Posterior cingulate gyrus (tissue), 11 donors: ENCODE measurements around the gene SPDYC.
A peak's percentile ranks its signal among the peaks of the same experiment; 100 is the strongest.

Experiments
- DNase-seq, 10 donors: peaks; one replicate each; pipeline versions ENCODE4 v3.0.0 to v3.0.0-alpha.2; 2020 to 2021; ENCODE audit warnings: mixed read lengths in 3 of 10
- intact Hi-C: fragments of 100-400 bp; cut with DNase I; formaldehyde crosslinking; loops from one replicate; pipeline ENCODE4 v1.15.1; 2023

Gene SPDYC

DNA sequence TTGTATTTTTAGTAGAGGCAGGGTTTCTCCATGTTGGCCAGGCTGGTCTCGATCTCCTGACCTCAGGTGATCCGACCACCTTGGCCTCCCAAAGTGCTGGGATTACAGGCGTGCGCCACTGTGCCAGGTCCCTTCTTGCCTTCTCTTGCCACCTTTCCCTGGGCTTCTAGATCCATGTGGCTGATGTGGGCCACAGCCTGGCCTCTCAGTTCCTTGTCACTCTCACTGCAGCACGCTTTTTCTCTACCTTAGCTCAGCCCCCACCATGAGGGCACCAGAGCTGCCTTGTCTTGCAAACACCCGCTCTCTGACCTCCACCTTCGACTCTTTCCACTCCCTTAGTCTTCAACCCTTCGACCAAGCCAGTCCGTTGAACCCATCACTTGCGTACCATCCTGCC lies 19.2 kb downstream of the SPDYC start:
- intact Hi-C loops: loop anchor here (5.0 kb wide), 1 partner anchor 52 kb away; no protein-coding TSS in a partner anchor
- peak in 2 of 10 donors; percentile 25 to 40 for DNase-seq

DNA sequence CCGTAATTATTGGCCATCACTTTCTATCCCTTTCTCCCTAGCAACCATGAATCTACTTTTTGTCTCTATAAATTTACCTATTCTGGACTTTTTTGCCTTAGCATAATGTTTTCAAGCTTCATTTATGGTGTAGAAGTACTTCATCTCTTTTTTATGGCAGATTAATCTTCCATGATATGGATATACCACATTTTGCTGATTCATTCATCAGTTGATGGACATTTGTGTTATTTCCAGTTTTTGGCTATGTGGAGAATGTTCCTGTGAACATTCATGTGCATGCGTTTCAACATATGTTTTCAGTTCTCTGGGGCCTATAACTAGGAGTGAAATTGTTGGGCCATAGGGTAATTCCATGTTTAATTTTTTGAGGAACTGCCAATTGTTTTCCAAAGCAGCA lies 24.5 kb downstream of the SPDYC start:
- no peak for DNase-seq
- intact Hi-C loops: no loop called here

DNA sequence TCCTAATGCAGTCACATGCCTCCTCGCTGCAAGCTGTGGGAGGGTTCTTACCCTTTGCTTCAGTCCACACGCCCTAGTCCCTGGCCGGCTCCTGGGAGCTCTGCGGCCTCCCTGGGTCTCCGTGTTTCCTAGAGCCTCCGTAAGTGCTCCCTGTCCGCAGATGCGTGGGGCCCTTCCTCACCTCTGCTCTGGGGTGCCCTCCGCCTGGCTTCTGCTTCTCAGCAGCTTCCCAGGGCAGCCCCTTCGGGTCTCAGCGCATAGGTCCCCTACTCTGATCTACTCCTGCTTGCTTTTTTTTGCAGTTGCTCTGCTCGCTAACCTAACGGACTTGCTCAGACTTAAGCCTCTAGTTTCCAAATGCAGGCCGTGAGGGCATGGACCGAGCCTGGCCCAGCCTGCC lies 34.1 kb downstream of the SPDYC start:
- intact Hi-C loops: loop anchor here (10.0 kb wide), 1 partner anchor 51 kb away; no protein-coding TSS in a partner anchor
- DNase-seq: peak in 3 of 10 donors; percentile 24 to 49 (median 37)

DNA sequence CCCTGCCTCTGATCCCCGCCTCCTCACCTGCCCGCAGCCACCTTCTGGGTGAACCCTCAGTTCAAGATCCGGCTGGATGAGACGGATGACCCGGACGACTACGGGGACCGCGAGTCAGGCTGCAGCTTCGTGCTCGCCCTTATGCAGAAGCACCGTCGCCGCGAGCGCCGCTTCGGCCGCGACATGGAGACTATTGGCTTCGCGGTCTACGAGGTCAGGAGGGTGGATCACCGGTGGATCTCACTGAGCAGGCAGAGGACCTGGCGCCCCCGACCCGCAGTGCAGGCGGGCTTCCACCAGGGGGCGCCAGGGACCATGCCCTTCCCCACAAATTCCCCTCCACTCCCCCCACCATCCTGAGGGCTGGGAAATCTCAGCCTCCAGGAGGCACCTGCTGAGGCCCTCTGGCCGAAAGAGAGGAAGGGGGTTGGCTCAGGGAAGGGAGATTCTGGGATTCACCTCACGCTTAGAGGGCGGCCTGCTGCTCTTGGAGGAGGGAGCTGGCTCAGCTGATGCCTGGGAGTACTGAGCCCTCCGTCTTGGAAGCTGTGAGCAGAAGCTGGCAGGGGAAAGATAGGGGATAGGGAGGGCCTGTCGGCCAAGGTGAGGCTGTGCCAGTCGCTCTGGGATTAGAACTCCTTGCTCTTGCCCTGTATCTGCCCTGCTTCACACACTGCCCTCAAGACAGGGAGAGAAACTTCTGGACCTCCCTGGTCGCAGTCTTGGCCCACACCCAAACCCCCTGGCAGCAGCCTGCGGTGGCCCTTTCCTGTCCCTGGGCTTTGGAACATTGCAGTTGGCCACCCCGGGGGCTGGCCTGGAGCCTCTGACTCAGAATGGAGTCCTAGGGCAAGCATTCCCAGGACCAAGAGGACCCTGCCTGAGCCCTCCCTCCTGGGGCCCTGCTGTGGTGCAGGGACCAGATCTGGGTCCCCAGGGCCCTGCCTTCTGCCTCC lies 34.9 kb downstream of the SPDYC start:
- intact Hi-C loops: loop anchor here (10.0 kb wide), 1 partner anchor 50 kb away; no protein-coding TSS in a partner anchor
- DNase-seq: peak in 6 of 10 donors; percentile 30 to 87 (median 59)

DNA sequence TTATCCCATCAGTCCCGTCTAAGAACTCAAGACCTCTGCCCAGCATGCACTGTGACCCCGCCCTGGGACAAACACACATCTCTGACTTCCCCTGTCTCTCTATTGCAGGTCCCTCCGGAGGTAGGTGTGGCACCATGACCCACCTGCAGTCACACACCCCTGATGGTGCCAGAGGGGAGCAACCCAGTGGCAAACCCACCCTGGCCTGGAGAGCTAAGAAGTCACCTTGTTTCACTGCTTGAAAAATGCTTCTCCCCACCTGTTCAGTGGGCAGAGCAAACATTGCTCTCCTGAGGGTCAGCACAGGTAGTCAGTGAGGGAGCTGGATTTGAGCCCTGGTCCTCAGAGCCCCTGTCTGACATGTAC lies 35.6 kb downstream of the SPDYC start:
- peak in 1 of 10 donors; percentile 59 for DNase-seq
- intact Hi-C loops: loop anchor here (10.0 kb wide), 1 partner anchor 49 kb away; no protein-coding TSS in a partner anchor

DNA sequence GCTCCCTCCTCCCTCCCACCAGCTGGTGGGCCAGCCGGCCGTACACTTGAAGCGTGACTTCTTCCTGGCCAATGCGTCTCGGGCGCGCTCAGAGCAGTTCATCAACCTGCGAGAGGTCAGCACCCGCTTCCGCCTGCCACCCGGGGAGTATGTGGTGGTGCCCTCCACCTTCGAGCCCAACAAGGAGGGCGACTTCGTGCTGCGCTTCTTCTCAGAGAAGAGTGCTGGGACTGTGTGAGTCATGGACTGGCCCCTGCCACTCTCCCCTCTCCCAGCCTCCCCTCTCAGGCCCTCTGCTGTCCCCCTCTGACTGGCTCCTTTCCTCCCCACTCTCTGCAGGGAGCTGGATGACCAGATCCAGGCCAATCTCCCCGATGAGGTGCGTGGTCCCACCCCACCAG lies 36.4 kb downstream of the SPDYC start:
- peak in 2 of 10 donors; percentile 50 to 80 for DNase-seq

DNA sequence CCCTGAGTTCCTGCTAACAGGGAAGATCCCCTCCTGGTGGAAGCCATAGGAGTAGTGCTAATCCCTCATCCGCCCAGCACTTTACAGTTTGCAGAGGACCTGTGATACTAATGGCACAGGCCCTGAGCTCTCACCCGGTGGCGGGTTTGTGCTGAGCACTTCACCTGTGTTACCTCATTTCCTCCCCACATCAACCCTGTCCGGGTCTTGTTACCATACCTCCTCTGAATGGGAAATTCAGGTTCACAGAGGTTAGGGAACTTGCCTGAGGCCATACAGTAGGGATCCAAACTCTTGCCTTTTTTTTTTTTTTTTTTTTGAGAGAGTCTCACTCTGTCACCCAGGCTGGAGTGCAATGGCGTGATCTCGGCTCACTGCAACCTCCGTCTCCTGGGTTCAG lies 36.9 kb downstream of the SPDYC start:
- peak in 1 of 10 donors; percentile 3 for DNase-seq
- intact Hi-C loops: loop anchor here (10.0 kb wide), 1 partner anchor 48 kb away; no protein-coding TSS in a partner anchor

More for the DNA sequence above, 36.4 kb downstream of the SPDYC start:
- intact Hi-C loops: loop anchor here (10.0 kb wide), 1 partner anchor 48 kb away; no protein-coding TSS in a partner anchor

DNA sequence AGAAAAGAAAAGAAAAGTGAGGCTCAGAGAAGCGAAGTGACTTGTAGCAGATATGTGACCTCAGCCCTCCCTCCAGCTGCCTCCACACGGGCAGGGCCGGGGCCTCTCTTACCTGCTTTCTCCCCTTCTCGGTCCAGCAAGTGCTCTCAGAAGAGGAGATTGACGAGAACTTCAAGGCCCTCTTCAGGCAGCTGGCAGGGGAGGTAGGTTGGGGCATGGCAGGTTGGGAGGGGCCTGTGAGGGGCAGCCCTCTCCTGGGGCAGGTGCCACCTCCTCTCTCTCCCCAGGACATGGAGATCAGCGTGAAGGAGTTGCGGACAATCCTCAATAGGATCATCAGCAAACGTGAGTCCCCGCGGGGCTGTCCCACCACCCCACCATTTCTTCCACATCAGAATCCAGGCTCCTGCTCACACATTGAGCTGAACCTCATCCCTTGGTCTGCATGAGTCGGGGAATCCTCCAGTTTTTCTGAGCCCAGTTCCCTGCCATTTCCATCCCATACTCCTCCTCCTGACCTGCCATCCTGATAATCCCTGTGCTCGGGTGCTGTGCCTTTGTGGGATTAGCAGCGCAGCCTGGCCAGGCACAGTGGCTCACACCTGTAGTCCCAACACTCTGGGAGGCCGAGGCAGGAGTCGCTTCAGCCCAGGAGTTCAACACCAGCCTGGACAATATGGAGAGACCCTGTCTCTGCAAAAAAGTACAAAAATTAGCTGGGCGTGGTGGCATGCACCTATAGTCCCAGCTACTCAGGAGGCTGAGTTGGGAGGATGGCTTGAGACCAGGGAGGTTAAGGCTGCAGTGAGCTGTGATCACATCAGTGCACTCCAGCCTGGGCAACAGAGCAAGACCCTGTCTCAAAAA lies 38.1 kb downstream of the SPDYC start:
- intact Hi-C loops: loop anchor here (10.0 kb wide), 1 partner anchor 47 kb away; no protein-coding TSS in a partner anchor
- peak in 2 of 10 donors; percentile 31 to 68 for DNase-seq

DNA sequence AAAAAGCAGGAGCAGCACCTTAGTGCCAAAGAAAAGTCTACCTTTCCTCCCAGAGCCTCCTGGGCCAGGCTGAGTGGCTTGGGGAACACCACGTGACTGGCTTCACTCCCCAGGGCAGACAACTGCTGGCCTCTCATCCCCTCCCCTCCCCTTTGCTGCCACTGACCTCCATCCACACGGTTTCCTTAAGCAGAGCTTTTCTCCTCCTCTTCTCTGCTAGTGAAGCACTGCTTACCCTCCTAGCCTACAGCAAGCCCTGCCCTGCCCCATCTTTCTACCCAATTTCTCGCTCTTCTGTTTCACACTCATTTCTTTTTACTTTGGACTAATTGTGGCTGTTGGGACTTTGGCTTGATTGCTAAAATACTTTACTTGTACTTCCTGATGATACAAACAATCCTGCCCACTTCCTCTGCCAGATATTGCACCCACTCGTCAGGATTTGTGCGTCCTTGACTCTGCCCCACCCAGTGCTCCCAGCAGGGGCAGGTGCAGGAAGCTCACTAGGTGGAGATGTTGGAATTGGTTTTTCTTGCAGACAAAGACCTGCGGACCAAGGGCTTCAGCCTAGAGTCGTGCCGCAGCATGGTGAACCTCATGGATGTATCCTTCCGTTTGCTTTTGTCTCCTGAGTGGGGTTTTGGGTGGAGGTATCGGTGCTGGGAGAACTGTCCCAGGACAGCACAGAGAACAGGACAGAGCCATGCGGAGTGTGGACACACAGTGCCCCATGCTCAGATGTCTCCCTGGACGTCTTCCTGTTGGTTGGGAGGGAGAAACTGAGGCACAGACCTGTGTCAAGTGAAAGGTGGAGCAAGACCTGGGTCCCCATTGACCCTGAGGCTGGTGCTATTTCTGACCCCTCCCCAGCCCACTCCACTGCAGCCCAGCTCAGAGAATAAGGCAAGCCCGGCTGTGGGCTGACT lies 39.0 kb downstream of the SPDYC start:
- intact Hi-C loops: loop anchor here (10.0 kb wide), 1 partner anchor 46 kb away; no protein-coding TSS in a partner anchor
- peak in 2 of 10 donors; percentile 12 to 24 for DNase-seq

DNA sequence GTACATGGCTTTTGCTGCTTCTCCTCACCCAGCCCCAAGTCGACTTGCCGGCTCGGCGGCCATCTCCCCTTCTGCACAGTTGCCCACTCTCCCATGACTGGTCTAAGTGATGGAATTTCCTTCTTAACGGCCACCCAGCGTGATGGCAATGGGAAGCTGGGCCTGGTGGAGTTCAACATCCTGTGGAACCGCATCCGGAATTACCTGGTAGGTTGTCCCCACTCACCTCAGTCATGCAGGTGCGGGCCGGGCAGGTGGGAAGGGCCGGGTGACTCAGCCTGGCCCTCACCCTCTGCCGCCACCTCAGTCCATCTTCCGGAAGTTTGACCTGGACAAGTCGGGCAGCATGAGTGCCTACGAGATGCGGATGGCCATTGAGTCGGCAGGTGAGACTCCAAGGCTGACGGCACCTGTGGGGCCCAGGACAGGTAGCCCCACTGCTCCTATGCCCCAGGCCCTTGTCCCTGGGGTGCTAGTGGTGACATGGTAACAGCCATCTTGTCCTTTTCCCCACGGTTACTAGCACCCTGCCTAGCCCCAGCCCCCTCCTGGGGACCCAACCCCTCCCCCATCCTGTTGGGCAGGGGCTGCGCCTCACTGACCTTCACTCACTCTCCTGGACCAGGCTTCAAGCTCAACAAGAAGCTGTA lies 39.8 kb downstream of the SPDYC start:
- intact Hi-C loops: loop anchor here (10.0 kb wide), 1 partner anchor 45 kb away; no protein-coding TSS in a partner anchor
- DNase-seq: peak in 2 of 10 donors; percentile 58 to 64

DNA sequence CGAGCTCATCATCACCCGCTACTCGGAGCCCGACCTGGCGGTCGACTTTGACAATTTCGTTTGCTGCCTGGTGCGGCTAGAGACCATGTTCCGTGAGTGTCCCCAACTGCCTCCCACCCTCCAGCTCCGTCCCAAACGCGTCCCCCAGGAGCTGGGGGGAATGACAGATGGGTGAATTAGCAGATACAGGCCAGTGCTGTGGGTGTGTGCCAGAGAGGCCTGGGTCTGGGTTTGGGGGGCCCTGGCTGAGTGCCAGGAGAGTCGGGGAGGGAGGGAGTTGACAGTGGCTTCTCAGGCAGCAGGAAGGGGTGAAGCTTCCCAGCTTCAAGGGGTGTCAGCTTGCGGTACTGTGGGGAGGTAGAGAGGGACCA lies 40.3 kb downstream of the SPDYC start:
- peak in 1 of 10 donors; percentile 65 for DNase-seq
- intact Hi-C loops: no loop called here

DNA sequence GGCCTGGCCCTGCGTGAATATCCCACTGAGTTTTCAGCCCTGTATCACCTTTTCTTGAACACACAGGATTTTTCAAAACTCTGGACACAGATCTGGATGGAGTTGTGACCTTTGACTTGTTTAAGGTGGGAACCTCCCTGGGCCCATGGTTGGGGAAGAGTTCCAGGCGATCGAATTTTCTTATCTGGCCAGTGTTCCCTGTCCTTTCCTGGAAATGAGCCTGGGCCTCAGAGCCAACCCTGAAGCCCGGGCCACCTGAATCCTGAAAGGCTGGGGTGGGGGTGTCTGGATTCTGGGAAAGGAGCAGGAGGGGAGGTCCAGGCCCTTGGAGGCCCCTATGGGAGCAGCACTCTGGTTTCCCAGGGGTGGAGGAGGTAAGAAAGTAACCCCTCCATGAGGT lies 40.7 kb downstream of the SPDYC start:
- DNase-seq: no peak

DNA sequence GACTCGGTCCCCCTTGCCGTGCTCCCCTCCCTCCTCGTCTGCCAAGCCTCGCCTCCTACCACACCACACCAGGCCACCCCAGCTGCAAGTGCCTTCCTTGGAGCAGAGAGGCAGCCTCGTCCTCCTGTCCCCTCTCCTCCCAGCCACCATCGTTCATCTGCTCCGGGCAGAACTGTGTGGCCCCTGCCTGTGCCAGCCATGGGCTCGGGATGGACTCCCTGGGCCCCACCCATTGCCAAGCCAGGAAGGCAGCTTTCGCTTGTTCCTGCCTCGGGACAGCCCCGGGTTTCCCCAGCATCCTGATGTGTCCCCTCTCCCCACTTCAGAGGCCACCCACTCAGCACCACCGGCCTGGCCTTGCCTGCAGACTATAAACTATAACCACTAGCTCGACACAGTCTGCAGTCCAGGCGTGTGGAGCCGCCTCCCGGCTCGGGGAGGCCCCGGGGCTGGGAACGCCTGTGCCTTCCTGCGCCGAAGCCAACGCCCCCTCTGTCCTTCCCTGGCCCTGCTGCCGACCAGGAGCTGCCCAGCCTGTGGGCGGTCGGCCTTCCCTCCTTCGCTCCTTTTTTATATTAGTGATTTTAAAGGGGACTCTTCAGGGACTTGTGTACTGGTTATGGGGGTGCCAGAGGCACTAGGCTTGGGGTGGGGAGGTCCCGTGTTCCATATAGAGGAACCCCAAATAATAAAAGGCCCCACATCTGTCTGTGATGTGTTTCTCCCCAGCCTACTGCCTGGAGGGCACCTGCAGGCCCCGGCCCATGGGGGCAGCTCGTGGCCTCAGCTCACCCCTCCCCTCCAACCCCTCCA lies 41.5 kb downstream of the SPDYC start:
- intact Hi-C loops: no loop called here
- DNase-seq: peak in 1 of 10 donors; percentile 50

More for the DNA sequence above, 40.7 kb downstream of the SPDYC start:
- intact Hi-C loops: no loop called here

DNA sequence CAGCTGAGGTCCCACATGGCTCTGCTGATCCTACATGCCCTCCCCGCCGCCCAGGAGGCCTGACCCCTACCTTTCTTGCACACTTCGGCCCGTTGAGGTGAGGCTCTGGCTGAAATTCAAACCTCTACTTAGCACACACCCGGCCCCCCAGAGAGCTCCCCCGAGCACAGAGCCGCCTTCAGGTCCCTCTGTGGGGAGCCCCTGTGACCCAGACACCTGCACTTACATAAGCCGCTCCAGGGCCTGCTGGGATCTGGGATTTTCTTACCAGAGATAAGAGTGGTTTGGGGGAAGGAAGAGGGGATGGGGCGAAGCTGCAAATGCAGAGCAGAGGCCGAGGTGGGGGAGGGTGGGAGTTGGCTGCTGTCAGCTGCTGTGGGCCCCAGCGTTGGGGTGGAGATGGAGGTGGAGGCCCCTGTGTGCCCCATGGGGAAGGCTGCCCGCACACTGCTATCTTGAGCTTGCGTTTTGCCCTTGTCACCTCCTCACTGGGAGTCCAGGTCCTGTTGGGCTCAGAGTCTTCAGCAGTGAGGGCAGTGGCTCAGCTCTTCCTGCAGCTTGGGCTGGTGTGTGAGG lies 42.3 kb downstream of the SPDYC start:
- DNase-seq: peak in 1 of 10 donors; percentile 27
- intact Hi-C loops: no loop called here

DNA sequence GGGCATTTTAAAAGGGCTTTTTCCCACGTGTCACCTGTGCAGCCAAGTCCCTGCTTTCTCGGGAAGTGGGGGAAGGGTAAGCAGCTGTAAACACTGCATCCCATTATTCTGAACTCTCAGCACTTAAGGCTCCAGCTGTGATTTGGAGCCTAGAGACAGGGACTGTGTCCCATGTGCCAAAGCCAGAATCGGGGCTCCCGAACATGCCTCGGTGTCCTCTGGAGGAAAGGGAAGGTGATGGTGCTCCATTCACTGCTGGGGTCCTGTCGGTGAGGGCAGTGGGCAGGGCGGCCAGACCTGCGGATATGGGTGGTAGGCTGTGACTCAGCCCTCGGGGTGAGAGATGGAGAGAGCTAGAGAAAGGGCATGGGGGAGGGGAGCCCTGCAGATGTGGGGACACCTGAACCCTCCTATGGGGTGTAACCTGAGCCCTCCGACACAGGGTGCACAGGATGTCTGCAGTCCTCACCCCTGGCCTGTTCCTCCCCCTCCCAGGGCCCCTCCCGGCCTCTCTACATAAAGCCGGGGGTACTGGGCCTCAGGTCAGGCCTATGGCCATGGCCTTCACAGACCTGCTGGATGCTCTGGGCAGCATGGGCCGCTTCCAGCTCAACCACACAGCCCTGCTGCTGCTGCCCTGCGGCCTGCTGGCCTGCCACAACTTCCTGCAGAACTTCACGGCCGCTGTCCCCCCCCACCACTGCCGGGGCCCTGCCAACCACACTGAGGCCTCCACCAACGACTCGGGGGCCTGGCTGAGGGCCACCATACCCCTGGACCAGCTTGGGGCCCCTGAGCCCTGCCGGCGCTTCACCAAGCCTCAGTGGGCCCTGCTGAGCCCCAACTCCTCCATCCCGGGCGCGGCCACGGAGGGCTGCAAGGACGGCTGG lies 43.5 kb downstream of the SPDYC start:
- peak in 2 of 10 donors; percentile 51 to 76 for DNase-seq
- intact Hi-C loops: no loop called here

DNA sequence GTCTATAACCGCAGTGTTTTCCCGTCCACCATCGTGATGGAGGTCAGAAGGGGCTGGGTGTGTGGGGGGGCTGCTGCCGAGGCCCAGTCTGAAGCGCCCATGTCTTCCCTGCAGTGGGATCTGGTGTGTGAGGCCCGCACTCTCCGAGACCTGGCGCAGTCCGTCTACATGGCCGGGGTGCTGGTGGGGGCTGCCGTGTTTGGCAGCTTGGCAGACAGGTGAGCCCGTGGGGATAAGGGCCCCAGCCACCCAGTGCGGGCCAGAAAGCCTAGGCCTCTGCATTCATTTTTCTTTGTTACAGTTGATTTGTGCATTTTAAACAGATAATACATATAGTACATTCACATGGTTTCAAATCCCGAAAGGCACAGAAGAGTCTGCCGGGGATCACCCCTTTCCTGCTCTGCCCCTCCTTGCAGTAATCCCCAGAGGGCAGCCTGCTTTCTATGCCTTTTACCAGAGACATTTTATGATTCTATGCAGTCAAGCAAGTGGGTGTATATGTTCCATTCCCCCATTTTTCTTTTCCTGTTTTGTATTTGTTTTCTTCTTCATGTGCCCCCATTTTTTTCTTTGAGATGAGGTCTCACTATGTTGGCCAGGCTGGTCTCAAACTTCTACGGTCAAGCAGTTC lies 44.3 kb downstream of the SPDYC start:
- no peak for DNase-seq
- intact Hi-C loops: no loop called here
